Mucosa of descending colon (tissue), 3 donors: Measurements from ENCODE around the gene LAMA2. TPM values are rescaled to one million over a fixed set of nuclear protein-coding genes. Genes with fewer than 3 reads are reported as not detected.

Experiments
- ATAC-seq: fragments of 200-7000 bp; cut with Tn5 transposase; one replicate; pipeline ENCODE4 v1.9.1; 2020; ENCODE audit warnings: mild to moderate bottlenecking, moderate library complexity
- DNase-seq, 3 donors: peaks; one replicate each; pipeline ENCODE4 v3.0.0-alpha.2; 2020
- H3K36me3 ChIP-seq: fragments of 200-600 bp; one replicate; pipeline ENCODE4 v1.8.0; 2021; ENCODE audit warnings: low read depth, mild to moderate bottlenecking
- H3K4me1 ChIP-seq: fragments of 200-600 bp; one replicate; pipeline ENCODE4 v1.8.0; 2021; ENCODE audit warnings: low read depth, mild to moderate bottlenecking
- H3K4me3 ChIP-seq: fragments of 200-600 bp; one replicate; pipeline ENCODE4 v1.8.0; 2021; ENCODE audit warnings: mild to moderate bottlenecking
- H3K9me3 ChIP-seq: fragments of 200-600 bp; one replicate; pipeline ENCODE4 v1.8.0; 2021; ENCODE audit warnings: mild to moderate bottlenecking
- intact Hi-C, 2 donors: fragments of 100-400 bp; cut with DNase I in 1 of 2; cut with micrococcal nuclease in 1 of 2; formaldehyde crosslinking; loops; one replicate each; pipeline versions ENCODE4 v1.11.0 to v1.11.1; 2022; cut with DNase I, micrococcal nuclease
- total RNA-seq, 3 donors: library from RNA; stranded (reverse); fragmentation: NEBNext Ultra II Directional in 2 of 3; extraction: Animal tissue kit (Norgen Biotek cat#: 25700) in 2 of 3; gene quantifications; one replicate each; pipeline versions ENCODE4 v1.2.1 to v1.2.4, GENCODE V29; 2021 to 2023
- TF ChIP-seq, protein P1 (sequence below): fragments of 200-600 bp; IDR thresholded peaks from one replicate; pipeline ENCODE4 v1.8.0; 2022; ENCODE audit warnings: antibody characterized with exemption, mild to moderate bottlenecking
- donor health status: DM: no; HTN: no; CAD: no; lungs with moderate emphysema.
- donor health status: DM: no; HTN: no; CAD: no.
- donor health status: DM: no; HTN: yes; CAD: no.

The LAMA2 gene
- total RNA-seq, 3 donors from 2014 or later: 3.6 to 29.4 (median 18.4) TPM

DNA sequence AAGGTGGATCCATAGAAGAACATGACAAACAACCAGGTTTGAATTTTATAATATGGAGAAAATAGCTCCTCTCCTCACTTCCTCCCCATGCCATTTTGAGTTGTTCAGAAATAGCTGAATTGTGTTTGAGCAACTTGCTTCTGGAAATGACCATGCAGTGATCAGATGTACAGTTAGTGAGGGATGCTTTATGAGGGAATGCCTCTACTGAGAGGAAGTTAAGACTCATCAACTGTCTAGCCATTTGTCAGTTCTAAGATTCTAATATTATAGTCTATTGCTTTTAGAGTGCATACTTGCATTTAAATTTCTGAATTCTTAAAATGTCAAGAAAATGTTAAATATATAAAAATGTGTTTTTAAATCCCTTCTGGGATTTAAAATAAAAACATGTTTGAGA lies 3.8 kb downstream of the LAMA2 start:
- H3K4me1 ChIP-seq: no peaks in the 10 kb centered on the region
- H3K9me3 ChIP-seq: no peaks in the 10 kb centered on the region
- intact Hi-C loops: no loop called here
- TF ChIP-seq, protein P1, sequence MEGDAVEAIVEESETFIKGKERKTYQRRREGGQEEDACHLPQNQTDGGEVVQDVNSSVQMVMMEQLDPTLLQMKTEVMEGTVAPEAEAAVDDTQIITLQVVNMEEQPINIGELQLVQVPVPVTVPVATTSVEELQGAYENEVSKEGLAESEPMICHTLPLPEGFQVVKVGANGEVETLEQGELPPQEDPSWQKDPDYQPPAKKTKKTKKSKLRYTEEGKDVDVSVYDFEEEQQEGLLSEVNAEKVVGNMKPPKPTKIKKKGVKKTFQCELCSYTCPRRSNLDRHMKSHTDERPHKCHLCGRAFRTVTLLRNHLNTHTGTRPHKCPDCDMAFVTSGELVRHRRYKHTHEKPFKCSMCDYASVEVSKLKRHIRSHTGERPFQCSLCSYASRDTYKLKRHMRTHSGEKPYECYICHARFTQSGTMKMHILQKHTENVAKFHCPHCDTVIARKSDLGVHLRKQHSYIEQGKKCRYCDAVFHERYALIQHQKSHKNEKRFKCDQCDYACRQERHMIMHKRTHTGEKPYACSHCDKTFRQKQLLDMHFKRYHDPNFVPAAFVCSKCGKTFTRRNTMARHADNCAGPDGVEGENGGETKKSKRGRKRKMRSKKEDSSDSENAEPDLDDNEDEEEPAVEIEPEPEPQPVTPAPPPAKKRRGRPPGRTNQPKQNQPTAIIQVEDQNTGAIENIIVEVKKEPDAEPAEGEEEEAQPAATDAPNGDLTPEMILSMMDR: no peak
- ATAC-seq (no peak), DNase-seq (no peak)
- H3K36me3 ChIP-seq: no peaks in the 10 kb centered on the region
- no peak overlapping the region for H3K4me3 ChIP-seq

DNA sequence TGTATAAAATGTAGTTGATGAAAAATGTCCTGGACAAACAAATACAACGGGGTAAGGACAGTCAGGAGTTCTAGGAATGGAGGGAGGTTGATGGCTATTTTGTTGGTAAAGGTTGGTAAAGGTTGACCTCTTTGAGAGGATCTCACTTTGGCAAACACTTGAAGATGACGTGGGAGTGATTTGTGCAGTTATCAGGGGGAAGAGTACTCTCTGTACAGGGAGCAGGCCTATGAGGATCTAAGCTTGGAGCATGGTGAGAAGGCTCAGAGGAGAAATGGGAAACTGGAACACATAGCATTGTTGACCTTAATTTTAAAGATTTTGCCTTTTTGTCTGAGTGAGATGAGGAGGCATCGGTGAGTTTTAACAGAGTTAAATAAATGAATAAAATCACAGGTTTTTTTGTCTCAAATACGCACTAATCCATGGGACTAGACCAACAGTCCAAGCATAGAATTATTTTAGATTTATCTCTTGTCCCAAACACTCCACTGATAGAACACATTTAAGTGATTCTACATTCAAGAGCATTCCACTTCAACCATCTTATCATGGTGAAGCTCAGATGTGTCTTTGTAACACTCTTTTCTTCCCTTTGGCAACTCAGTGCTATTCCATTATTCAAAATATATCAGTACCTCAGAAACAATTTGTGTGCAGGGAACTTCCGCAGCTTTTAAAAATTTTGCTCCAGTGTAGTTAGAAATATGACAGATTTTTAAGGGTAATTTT lies 5.7 kb downstream of the LAMA2 start:
- no peak for DNase-seq
- no peak for ATAC-seq
- Histone ChIP-seq H3K36me3 (no peaks in the 10 kb centered on the region), H3K4me3 (no peak overlapping the region), H3K9me3 (no peaks in the 10 kb centered on the region), H3K4me1 (no peaks in the 10 kb centered on the region)
- intact Hi-C loops: no loop called here
- TF ChIP-seq, protein P1: no peak

DNA sequence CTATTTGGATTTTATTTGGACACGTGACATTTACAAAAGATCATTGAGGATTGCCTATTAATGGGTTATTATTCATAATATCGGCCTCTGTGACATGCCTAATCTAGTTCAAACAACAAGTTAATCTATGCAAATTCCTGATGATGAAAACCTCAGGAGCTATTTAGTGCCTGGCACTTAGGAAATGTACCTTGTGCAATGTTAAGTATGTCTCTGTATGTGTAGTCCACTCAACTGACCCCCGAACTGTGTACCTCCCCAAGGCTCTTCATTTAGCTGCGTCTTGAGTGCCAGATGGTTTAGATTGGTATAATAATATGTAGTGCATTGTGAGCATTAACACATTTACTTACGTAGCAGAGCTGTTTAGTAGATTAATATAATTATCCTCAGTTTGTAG lies 6.9 kb downstream of the LAMA2 start:
- TF ChIP-seq, protein P1: no peak
- no peak for DNase-seq
- ATAC-seq: no peak
- intact Hi-C loops: no loop called here
- Histone ChIP-seq H3K36me3 (no peaks in the 10 kb centered on the region), H3K4me1 (no peaks in the 10 kb centered on the region), H3K4me3 (no peak overlapping the region), H3K9me3 (no peaks in the 10 kb centered on the region)

DNA sequence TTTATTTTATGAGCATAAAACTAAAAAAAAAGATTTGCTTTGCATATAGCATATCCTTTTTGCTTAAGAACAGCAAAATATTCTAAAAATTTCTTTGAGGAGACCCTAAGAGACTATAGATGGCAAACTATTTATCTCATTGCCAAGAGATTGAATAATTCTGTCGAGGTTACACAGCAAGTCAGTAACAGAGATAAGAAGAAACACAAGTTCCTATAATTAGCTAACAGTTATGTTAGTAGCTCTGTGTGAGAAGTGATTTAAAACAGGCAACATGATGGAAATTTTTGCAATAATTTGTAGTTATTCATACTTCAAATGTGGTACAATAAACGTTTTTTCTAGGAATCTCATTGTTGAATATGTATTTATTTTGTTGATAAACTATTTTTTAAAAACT lies 9.1 kb downstream of the LAMA2 start:
- Histone ChIP-seq H3K9me3 (no peaks in the 10 kb centered on the region), H3K36me3 (no peaks in the 10 kb centered on the region), H3K4me1 (no peaks in the 10 kb centered on the region), H3K4me3 (no peak overlapping the region)
- ATAC-seq: no peak
- TF ChIP-seq, protein P1: no peak
- intact Hi-C loops: no loop called here
- no peak for DNase-seq

DNA sequence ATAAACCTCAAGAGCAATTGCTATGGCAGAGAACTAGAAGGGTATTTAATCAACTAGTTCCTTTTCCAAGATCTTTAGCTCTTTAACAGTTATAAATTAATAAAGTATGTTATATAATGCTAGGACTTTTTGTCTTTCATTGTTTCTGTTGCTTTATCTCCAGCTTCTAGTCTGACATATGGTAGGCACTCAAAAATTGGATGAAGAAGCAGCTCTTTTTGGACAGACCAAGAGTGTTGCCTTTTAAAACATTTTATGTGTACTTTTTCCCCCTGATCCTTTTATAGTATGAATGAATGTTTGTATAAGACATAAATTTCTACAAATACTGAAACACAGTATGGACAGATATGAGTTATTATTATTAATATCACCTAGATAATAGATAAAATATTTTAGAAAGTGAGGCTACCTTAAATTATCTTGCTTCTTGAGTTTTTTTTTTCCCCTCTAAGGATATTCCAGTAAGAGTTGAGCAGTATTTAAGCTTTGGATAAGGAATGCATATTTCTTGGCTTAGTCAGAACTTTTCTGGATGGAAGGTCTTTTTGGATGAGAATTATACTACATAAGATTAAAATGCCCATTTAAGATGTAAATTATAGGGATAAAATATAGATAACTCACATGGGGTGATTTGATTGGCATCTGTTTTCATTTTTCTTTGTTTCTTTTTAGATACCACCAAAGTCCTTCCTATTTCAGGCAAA lies 16.6 kb downstream of the LAMA2 start:
- no peak for ATAC-seq
- TF ChIP-seq, protein P1: no peak
- DNase-seq: no peak
- H3K4me1 ChIP-seq: no peaks in the 10 kb centered on the region
- H3K4me3 ChIP-seq: no peak overlapping the region
- intact Hi-C loops: no loop called here
- no peaks in the 10 kb centered on the region for H3K9me3 ChIP-seq
- no peaks in the 10 kb centered on the region for H3K36me3 ChIP-seq
